DMS114 treated with DMSO at 0.1 percent for 48 hours (cell line): Measurements from ENCODE around the gene DKK3.

Experiments
- DNase-seq: peaks from one replicate; lab custom pipeline; 2025; ENCODE audit not compliant: unreplicated experiment; lab: John Stamatoyannopoulos, UW

The DKK3 gene

GRCh38 chr11:11983427-11983826 lies 25.0 kb downstream of the DKK3 start:
- no peak for DNase-seq

GRCh38 chr11:11982975-11983374 lies 25.5 kb downstream of the DKK3 start:
- DNase-seq = no peak

- no peak for DNase-seq
Observed at GRCh38 chr11:11982461-11982860, 26.0 kb downstream of the DKK3 start.

GRCh38 chr11:11981840-11982239 lies 26.6 kb downstream of the DKK3 start:
- no peak for DNase-seq

- no peak for DNase-seq
Observed at GRCh38 chr11:11981364-11981763, 27.1 kb downstream of the DKK3 start.

GRCh38 chr11:11980841-11981308 lies 27.6 kb downstream of the DKK3 start:
- no peak for DNase-seq

GRCh38 chr11:11980200-11980599 lies 28.2 kb downstream of the DKK3 start:
- DNase-seq = no peak

- no peak for DNase-seq
Observed at GRCh38 chr11:11979488-11980117, 28.8 kb downstream of the DKK3 start.

- DNase-seq = no peak
Observed at GRCh38 chr11:11978792-11979487, 29.5 kb downstream of the DKK3 start.

GRCh38 chr11:11978098-11978637 lies 30.3 kb downstream of the DKK3 start:
- DNase-seq = no peak

- no peak for DNase-seq
Observed at GRCh38 chr11:11977206-11977938, 31.1 kb downstream of the DKK3 start.

GRCh38 chr11:11976481-11977127 lies 31.8 kb downstream of the DKK3 start:
- DNase-seq = no peak

- DNase-seq = no peak
Observed at GRCh38 chr11:11975201-11976092, 33.0 kb downstream of the DKK3 start.

GRCh38 chr11:11973866-11974265 lies 34.6 kb downstream of the DKK3 start:
- DNase-seq = no peak

GRCh38 chr11:11973361-11973800 lies 35.0 kb downstream of the DKK3 start:
- DNase-seq = no peak

GRCh38 chr11:11972730-11973341 lies 35.6 kb downstream of the DKK3 start:
- DNase-seq = no peak

GRCh38 chr11:11971906-11972547 lies 36.4 kb downstream of the DKK3 start:
- DNase-seq = no peak

- no peak for DNase-seq
Observed at GRCh38 chr11:11970556-11970955, 37.9 kb downstream of the DKK3 start.
